Measurements from ENCODE around the gene DDOST.

Gene DDOST

DNA sequence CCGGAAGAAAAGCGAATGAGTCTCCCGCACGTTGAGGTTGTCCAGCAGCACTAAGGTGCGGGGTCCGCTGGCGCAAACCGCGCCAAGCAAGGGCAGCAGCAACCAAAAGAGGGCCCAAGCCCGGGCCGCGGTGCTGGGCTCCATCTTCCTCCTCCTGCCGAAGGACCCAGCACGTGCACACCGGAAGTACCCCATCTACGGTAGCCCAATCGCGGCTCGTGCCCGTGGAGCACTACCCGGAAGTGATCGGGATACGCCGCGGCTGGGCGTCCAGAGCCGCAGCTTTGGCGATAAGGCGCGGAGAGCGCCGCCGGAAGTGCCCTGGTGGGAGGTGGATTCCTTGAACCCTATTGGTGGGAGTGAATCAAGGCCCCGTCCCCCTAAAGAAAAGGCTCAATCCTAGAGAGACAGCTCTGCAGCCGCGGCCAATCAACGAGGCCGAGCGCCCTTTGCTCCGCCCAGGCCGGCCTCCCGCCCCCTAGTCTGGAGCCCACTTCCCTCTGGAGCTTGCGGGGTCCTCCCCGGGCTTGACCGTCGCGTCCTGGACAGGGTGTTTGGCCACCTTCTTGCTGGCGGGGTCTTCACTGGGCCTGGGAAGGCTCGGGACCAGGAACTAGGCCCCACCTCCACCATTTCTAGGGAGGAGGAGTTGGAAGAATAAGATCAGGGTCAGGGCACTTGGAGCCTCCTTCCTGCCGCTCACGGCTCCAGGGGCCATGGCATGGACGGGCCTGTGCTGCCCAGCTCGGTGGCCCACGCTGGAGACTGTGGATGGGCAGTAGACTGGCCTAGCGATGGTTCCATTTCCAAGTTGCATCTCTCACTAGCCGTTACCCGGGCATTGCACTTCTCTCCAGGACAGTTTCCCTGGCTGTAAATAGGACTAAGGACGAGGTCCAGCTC lies at the start of gene DDOST:
Gene DDOST, minus strand, starts transcription at position 163 of the 903 bp plus-strand sequence. Its CDS starts 19 bp downstream, at position 144.
- DNase-seq: peak; percentile 96

DNA sequence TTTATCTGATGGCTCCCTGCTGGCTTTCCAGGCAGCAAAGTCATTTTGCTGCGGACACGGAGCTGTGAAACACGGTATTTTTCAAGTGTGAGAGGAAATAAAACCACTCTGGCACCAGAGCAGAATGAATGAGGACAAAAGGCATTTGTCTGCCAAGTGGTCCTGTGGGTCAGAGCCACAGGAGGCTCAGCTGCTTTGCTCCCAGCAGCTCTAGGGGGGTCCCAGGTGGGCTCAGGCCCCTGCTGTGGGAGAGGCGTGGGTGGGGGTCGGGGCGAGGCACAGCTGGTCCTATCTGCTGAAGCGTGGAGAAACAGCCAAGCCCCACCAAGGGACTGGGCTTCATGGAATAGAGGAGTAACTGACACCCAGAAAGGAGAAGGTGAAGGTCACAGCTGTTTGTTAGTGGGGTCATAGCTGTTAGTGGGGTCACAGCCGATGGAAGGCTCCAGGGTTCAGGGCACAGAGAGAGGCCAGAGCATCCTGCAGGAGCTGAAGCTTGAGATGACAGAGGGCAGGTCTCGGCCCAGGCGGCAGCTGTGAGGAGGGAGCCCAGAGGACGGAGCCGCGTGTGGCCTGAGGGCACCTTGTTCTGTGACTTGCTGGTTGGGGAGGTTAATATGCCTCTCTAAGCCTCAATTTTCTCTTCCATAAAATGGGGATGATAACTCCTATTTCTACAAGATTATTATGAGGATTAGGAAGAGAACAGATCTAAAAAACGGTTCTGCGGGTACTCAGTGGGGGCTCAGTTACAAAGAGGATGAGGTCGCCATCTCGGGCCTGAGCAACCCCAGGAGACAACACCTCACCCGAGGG lies 49.5 kb upstream of the DDOST start:
- DNase-seq: no peak

- no peak for DNase-seq
Observed at GRCh38 chr1:20709868-20710267, 48.7 kb upstream of the DDOST start.

- no peak for DNase-seq
Observed at GRCh38 chr1:20708891-20709290, 47.7 kb upstream of the DDOST start.

GRCh38 chr1:20708057-20708456 lies 46.9 kb upstream of the DDOST start:
- no peak for DNase-seq

DNA sequence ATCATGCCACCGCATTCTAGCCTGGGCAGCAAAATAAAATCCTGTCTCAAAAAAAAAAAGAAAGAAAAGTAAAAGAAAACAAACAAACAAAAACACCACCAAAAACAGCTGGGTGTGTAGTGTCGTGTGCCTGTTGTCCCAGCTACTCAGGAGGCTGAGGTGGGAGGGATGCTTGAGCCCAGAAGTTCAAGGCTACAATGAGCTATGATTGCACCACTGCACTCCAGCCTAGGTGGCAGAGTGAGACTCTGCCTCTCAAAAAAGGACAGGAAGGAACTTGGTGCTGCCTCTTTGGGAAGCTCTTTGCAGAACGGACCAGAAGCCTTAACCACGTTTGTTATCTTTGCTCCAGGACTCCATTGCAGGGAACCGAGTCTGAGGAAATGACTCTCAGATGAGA lies 45.7 kb upstream of the DDOST start:
- no peak for DNase-seq

GRCh38 chr1:20705203-20705755 lies 44.1 kb upstream of the DDOST start:
- DNase-seq: no peak

- DNase-seq: no peak
Observed at GRCh38 chr1:20704390-20705202, 43.4 kb upstream of the DDOST start.

DNA sequence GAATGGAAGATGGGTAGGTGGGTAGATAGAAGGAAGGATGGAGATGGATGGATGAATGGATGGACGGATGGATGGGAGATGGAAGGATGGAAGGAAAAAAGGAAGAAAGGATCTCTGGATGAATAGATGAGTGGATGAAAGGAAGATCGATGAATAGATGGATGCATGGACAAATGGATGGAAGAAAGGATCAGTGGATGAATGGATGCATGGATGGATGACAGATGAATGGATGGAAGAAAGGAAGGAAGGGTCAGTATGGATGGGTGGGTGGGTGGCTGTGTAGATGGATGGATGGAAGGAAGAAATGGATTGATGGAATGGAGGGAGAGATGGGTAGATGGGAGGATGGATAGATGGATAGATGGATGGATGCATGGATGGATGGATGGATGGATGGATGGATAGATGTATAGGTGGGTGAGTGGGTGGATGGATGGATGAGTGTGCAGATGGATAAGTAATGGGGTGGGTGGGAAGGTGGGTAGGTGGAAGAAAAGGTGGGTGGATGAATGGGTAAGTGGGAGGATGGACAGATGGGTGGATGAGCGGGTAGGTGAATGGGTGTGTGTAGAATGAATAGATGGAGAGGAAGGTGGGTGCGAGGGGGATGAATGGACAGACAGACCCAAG lies 42.1 kb upstream of the DDOST start:
- DNase-seq: no peak

- DNase-seq: no peak
Observed at GRCh38 chr1:20702416-20702815, 41.2 kb upstream of the DDOST start.

DNA sequence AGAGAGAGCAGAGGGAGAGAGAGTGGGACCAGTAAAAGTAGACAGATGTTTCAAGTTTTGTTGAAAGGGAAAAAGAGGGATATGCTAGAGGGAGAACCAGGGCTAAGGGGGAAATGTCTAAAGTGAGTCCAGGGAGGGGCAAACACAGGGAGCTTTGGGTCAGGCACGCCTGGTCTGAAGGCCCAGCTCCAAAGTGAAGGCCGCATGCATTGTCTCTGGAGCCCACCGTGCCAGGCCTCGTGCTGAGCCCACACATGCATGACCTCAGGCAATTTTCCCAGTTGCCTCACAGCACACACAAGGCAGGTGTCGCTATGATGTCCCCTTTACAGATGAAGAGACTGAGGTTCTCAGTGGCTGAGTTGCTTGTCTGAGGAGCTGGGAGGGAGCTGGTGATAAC lies 40.7 kb upstream of the DDOST start:
- no peak for DNase-seq

DNA sequence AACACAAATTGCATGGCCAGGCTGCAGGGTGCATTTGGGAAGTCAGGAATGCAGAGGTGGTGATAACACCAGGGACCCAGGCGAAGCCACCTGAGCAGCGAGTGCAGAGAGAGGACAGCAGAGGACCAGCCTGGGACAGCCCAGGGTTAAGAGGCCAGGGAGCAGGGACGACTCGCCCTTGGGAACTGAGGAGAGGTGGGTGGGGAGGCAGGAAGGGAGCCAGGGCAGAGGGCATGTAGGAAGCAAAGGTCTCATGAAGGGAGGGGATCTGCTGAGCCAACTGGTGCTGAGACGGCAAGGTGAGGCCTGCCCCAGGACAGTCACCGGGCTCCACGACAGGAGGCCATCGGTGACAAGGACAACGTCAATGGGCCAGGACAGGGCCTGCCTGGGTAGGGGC lies 40.3 kb upstream of the DDOST start:
- DNase-seq: no peak

DNA sequence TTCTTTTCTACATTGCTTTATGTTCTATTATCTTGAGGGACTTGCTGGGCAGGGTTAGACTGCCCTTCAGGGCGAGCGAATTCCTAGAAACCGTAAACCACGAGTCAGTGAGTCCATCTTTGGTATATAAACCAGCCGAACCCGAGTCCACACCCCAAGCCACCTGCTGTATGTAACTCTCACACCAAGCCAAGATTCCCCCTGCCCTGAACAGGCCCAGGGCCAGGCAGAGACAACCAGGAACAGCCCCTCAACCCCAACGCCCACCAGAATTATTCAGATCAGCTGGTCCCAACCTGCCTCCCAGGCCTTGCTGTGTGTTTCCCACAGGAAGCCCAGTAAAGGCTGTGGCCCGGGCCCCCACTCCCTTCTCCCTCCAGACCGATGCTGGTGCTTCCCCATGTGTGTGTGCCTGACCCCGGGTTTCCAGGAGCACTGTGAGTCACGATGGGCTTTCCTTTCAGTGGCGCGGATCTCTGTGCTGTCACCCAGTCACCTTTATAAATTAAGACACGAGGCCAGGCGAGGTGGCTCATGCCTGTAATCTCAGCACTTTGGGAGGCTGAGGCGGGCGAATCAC lies 39.6 kb upstream of the DDOST start:
- no peak for DNase-seq

DNA sequence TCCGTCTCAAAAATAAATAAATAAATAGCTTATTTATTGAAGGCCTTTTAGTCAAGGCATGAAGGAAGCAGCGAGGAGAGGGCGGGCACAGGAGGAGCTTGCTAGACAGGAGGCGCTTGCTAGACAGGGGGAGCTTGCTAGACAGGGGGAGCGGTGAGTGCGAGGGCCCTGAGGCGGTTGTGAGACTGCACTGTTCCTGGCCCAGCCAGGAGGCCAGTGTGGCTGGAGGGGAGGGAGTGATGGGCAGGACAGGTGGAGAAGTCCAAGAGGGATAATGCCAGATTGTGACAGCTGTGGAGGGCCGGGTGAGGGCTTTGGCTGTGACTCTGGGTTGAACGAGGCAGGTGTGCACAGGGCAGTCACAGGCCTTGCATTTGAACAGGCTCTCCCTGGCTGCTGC lies 38.4 kb upstream of the DDOST start:
- no peak for DNase-seq

- no peak for DNase-seq
Observed at GRCh38 chr1:20698195-20698910, 37.2 kb upstream of the DDOST start.

GRCh38 chr1:20697563-20697962 lies 36.4 kb upstream of the DDOST start:
- no peak for DNase-seq

GRCh38 chr1:20696397-20697333 lies 35.5 kb upstream of the DDOST start:
- peak; percentile 74 for DNase-seq

- DNase-seq: no peak
Observed at GRCh38 chr1:20695515-20695914, 34.3 kb upstream of the DDOST start.

DNA sequence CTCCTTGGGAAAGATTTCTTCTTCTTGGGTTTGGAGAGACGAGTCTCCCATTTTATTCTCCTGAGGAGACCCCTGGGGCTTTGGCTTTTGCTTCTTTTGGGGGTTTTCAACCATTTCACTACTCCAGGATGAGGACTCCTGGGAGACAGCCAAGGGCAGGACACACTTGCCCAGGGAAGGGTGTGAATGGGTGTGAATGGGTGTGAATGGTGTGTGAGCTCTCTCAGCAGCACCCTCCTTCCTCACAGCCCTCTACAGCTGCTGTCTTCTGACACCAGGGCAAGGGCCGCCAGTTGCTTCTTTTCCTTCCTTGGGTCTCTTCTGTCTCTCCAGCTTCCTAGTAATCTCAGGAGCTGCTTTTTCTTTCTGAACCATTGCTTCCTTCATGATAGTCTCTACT lies 32.5 kb upstream of the DDOST start:
- no peak for DNase-seq

DNA sequence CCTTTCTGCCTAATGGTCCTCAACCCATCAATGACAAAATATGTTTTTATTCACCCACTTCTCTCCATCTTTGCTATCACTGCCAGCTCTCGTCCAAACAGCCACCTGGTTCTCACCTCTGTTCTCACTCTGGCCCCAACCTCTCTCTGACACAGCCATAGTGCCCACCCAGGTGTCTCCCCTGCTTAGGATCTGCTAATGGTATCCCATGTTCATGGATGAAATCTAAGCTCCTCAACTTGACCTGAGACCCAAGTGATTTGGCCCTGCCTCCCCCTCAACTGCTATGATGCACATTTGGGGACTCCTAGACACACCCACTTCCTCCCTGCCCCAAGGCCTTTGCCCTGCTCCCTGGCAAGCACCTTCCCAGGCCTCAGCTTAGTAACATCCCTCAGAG lies 30.7 kb upstream of the DDOST start:
- DNase-seq: no peak

Data from CD4-positive, alpha-beta T cell treated with Interleukin-15 for 1 hour (primary cell).